Nephron (organoid): ENCODE results near the gene GIGYF1.

Experiments used
- H3K27ac Mint-ChIP-seq, 3 experiments: 2 replicates each; pipeline ENCODE4 v1.8.0; 2020; ENCODE audit warnings: mixed read lengths in 3 of 3, mild to moderate bottlenecking in 2 of 3, moderate library complexity in 1 of 3
- H3K27me3 Mint-ChIP-seq: 2 replicates; pipeline ENCODE4 v1.8.0; 2021; ENCODE audit warnings: low read depth, mild to moderate bottlenecking, moderate library complexity, mixed read lengths
- H3K36me3 Mint-ChIP-seq: 2 replicates; pipeline ENCODE4 v1.8.0; 2020; ENCODE audit warnings: low read depth, mixed read lengths
- H3K4me1 Mint-ChIP-seq: 2 replicates; pipeline ENCODE4 v1.8.0; 2020; ENCODE audit warnings: mixed read lengths
- H3K4me3 Mint-ChIP-seq, 3 experiments: 2 replicates each; pipeline ENCODE4 v1.8.0; 2020; ENCODE audit warnings: mild to moderate bottlenecking in 3 of 3, mixed read lengths in 3 of 3, moderate library complexity in 2 of 3
- H3K9me3 Mint-ChIP-seq: 2 replicates; pipeline ENCODE4 v1.8.0; 2020; ENCODE audit warnings: mixed read lengths
- CTCF ChIP-seq, 3 experiments: fragments of 200-600 bp; sonication (generic); IDR thresholded peaks; one replicate each; pipeline ENCODE4 v1.5.0; 2021; ENCODE audit warnings: antibody characterized with exemption in 3 of 3; ENCODE audit not compliant: unreplicated experiment in 3 of 3

Gene GIGYF1

GRCh38 chr7:100686822-100687211 is 7.2 kb downstream of the GIGYF1 start:
- Mint-ChIP-seq H3K4me3 (no peak overlapping the region), H3K4me1 (peaks cover 19% of the 10 kb centered on the region), H3K36me3 (peaks cover 32% of the 10 kb centered on the region), H3K27ac (no peak overlapping the region), H3K9me3 (no peaks in the 10 kb centered on the region), H3K27me3 (no peaks in the 10 kb centered on the region)
- no peak for TF ChIP-seq CTCF (IDR thresholded peaks at IDR 0.05; ENCODE audit: unreplicated experiment in 3 of 3)

- H3K27me3 Mint-ChIP-seq = no peaks in the 10 kb centered on the region
- H3K9me3 Mint-ChIP-seq = no peaks in the 10 kb centered on the region
- no peak for TF ChIP-seq CTCF (IDR thresholded peaks at IDR 0.05; ENCODE audit: unreplicated experiment in 3 of 3)
- H3K4me1 Mint-ChIP-seq = peaks cover 14% of the 10 kb centered on the region
- no peak overlapping the region for H3K27ac Mint-ChIP-seq
- H3K4me3 Mint-ChIP-seq = no peak overlapping the region
- H3K36me3 Mint-ChIP-seq = peaks cover 35% of the 10 kb centered on the region
Measured at GRCh38 chr7:100686201-100686821, 7.7 kb downstream of the GIGYF1 start.

- no peak for TF ChIP-seq CTCF (IDR thresholded peaks at IDR 0.05; ENCODE audit: unreplicated experiment in 3 of 3)
- Mint-ChIP-seq H3K4me1 (peaks cover 14% of the 10 kb centered on the region), H3K4me3 (no peak overlapping the region), H3K9me3 (no peaks in the 10 kb centered on the region), H3K27me3 (no peaks in the 10 kb centered on the region), H3K27ac (no peak overlapping the region), H3K36me3 (peaks cover 35% of the 10 kb centered on the region)
Measured at GRCh38 chr7:100685631-100686145, 8.4 kb downstream of the GIGYF1 start.

GRCh38 chr7:100685049-100685605 is 8.9 kb downstream of the GIGYF1 start:
- TF ChIP-seq CTCF (IDR thresholded peaks at IDR 0.05; ENCODE audit: unreplicated experiment in 3 of 3) = no peak
- H3K9me3 Mint-ChIP-seq = no peaks in the 10 kb centered on the region
- no peak overlapping the region for H3K27ac Mint-ChIP-seq
- H3K36me3 Mint-ChIP-seq = peaks cover 38% of the 10 kb centered on the region
- peaks cover 16% of the 10 kb centered on the region for H3K4me1 Mint-ChIP-seq
- H3K4me3 Mint-ChIP-seq = no peak overlapping the region
- no peaks in the 10 kb centered on the region for H3K27me3 Mint-ChIP-seq

- Mint-ChIP-seq H3K27me3 (no peaks in the 10 kb centered on the region), H3K4me1 (peaks cover 13% of the 10 kb centered on the region), H3K27ac (no peak overlapping the region), H3K4me3 (no peak overlapping the region), H3K36me3 (peaks cover 39% of the 10 kb centered on the region), H3K9me3 (no peaks in the 10 kb centered on the region)
- no peak for TF ChIP-seq CTCF (IDR thresholded peaks at IDR 0.05; ENCODE audit: unreplicated experiment in 3 of 3)
Measured at GRCh38 chr7:100684534-100685042, 9.5 kb downstream of the GIGYF1 start.
